A549 (cell line): ENCODE results near the gene EXOSC6. TPM values are rescaled to one million over a fixed set of nuclear protein-coding genes. Genes with fewer than 3 reads are reported as not detected.
"Not testable (repeated sequence)": the region's sequence is repeated elsewhere in the genome, so short reads cannot be mapped to it uniquely, and the experiment has no call there.

Experiments used
- ATAC-seq, 2 experiments: fragments of 200-7000 bp in 1 of 2; fragments of >200 bp in 1 of 2; cut with Nextera tagmentation in 1 of 2; cut with Tn5 transposase in 1 of 2; 3 replicates each; pipeline versions ENCODE4 v1.8.0 to v1.9.1; 2018 to 2020; ENCODE audit warnings: mild to moderate bottlenecking in 1 of 2, moderate library complexity in 1 of 2
- CTCF ChIA-PET: fragments of 300-600 bp; sonication (Branson Sonifier 250); formaldehyde crosslinking; extraction: SDS; loops from one replicate; lab custom pipeline; 2021; ENCODE audit warnings: antibody characterized with exemption, inconsistent platforms; lab: Yijun Ruan, JAX
- POLR2A ChIA-PET: fragments of 350-600 bp; formaldehyde crosslinking; extraction: SDS; loops from one replicate; lab custom pipeline; 2021; ENCODE audit warnings: antibody characterized with exemption, inconsistent platforms; lab: Yijun Ruan, JAX
- DNase-seq, 2 experiments: peaks; one replicate each; pipeline versions ENCODE4 v3.0.0 to v3.0.0-alpha.2; 2011 to 2016; ENCODE audit warnings: low read depth in 1 of 2, low spot score in 1 of 2
- FAIRE-seq: peaks from 2 replicates; lab custom pipeline; 2011; peaks lifted over from hg19 to GRCh38; lab: Jason Lieb, UNC
- H3K27ac ChIP-seq, 2 experiments: fragments of >200 bp; sonication (Bioruptor Twin); formaldehyde crosslinking; 3 replicates each; pipeline ENCODE4 v1.5.1; 2016 to 2017
- H3K4me1 ChIP-seq: fragments of >200 bp; sonication (Bioruptor Twin); formaldehyde crosslinking; 3 replicates; pipeline ENCODE4 v1.6.1; 2016
- H3K4me2 ChIP-seq: fragments of >200 bp; sonication (Bioruptor Twin); formaldehyde crosslinking; 3 replicates; pipeline ENCODE4 v1.6.1; 2016
- H3K4me3 ChIP-seq: fragments of >200 bp; sonication (Bioruptor Twin); formaldehyde crosslinking; 3 replicates; pipeline ENCODE4 v1.5.1; 2016
- H3K9me3 ChIP-seq: fragments of >200 bp; sonication (Bioruptor Twin); formaldehyde crosslinking; 3 replicates; pipeline ENCODE4 v1.6.1; 2016
- WGBS: methylation state at CpG from one replicate; pipeline ENCODE4 v1.1.6; 2017; ENCODE audit errors: missing lambda C conversion rate; 5-methylcytosine and 5-hydroxymethylcytosine counted together
- polyA plus RNA-seq, 4 experiments: library from polyadenylated mRNA; depleted of rRNA in 3 of 4; stranded (reverse); fragments of >200 nt; fragmentation: RNase III in 1 of 4; extraction: RNeasy Plus Mini Kit Qiagen cat#74134 plus additional on column Dnase treatment in 1 of 4; gene quantifications; 2 replicates in 3 of 4; 3 replicates in 1 of 4; pipeline ENCODE4 v1.2.3, GENCODE V29; 2011 to 2017
- small RNA-seq, 6 experiments: library from RNA; depleted of rRNA; stranded (forward); fragments of <200 nt; gene quantifications; one replicate each; pipeline ENCODE3, GENCODE V24; 2012

The EXOSC6 gene
- polyA plus RNA-seq, 2 of the 4 experiments (the other 2 are of a cell fraction): 12.2 to 15.0 TPM

DNA sequence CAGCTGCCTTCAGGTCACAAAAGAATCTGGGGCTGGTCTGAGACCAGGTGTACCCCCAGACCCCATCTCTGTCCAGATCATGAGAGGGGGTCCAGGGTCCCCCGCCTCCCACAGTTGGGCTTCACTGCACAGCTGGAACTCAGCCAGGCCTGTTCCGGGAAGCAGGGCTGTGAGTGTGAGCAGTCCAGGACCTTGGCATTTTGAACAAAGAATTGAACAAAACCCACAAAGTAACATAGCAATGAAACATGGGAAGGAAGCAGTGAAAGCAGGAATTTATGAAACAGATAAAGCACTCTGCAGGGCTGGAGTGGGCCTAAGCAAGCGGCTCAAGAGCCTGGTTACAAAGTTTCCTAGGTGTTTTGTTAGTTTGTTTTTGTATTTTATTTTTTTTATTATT, 53.1 kb downstream of the EXOSC6 start:
- DNase-seq, H3K4me3 ChIP-seq, H3K4me2 ChIP-seq, POLR2A ChIA-PET, FAIRE-seq, H3K9me3 ChIP-seq, H3K4me1 ChIP-seq, ATAC-seq, H3K27ac ChIP-seq, CTCF ChIA-PET: not testable (repeated sequence)
- WGBS: 79% methylated on average over 3 of the region's 3 CpGs

DNA sequence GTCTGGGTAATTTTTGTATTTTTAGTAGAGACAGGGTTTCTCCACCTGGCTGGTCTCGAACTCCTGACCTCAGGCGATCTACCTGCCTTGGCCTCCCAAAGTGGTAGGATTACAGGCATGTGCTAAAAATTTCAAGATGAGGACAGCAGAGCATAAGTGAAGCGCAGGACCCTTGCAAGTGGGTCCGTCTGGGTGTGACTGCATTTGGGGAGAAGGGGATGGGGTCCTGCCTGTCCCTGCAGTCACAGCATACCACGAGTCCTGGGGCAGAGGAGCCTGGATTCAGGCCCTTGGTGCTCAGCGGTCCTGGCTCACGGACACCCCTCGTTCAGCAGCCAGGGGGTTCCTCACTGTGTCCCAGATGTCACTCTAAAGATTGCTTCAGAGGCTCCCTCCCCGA, 53.5 kb downstream of the EXOSC6 start:
- H3K27ac ChIP-seq, H3K9me3 ChIP-seq, H3K4me1 ChIP-seq, H3K4me3 ChIP-seq, CTCF ChIA-PET, H3K4me2 ChIP-seq, ATAC-seq, POLR2A ChIA-PET, DNase-seq, FAIRE-seq: not testable (repeated sequence)
- 84% methylated on average over 9 of the region's 9 CpGs for WGBS

DNA sequence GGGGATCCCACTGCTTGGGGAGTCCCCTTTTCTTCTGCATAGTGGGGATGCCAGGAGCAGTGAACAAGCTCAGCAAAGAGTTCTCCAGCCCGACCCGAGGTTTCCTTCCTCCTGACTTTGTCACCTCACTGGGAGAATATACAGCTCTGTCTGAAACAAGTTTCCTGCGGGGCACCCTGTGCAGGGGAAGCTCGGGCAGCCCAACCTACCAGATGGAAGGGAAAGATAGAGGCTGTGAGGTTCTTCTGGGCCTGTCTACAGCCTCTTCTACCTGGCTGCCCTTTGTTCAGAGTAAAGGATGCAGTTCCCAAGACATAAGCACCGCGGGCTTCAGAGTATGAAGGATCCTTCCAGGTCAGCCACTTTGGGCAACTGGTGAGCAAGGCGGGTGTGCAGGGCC, 54.1 kb downstream of the EXOSC6 start:
- H3K4me1 ChIP-seq, H3K4me3 ChIP-seq, H3K9me3 ChIP-seq, POLR2A ChIA-PET, H3K27ac ChIP-seq, FAIRE-seq, CTCF ChIA-PET, H3K4me2 ChIP-seq, DNase-seq: not testable (repeated sequence)
- ATAC-seq: peak; percentile 37 to 43; a peak in 4 of 6 replicates
- 85% methylated on average over 7 of the region's 7 CpGs for WGBS

Small RNA genes lying within 50 kb of the gene (small RNA-seq; reads per million reads assigned to genes)
- gene AC009060.2: 0 reads per million in 6 experiments
- 0 to 0.04 (median 0) reads per million in 6 experiments for gene RN7SL279P

Other genes starting within 250 kb of the EXOSC6 start
- gene PDPR, start 137.6 kb downstream of the EXOSC6 start, polyA plus RNA-seq (2011; rRNA removed): 25.6 and 30.6 TPM in 2 replicates
- gene PDPR, start 137.6 kb downstream of the EXOSC6 start, polyA plus RNA-seq (2017; fragmentation: RNase III; extraction: RNeasy Plus Mini Kit Qiagen cat#74134 plus additional on column Dnase treatment): 13.1 to 13.7 TPM (median 13.4 TPM) in 3 replicates
- 0.13 and 0.16 TPM in 2 replicates for gene CLEC18C, start 78.2 kb downstream of the EXOSC6 start, polyA plus RNA-seq (2011; rRNA removed)
- gene CLEC18C, start 78.2 kb downstream of the EXOSC6 start, polyA plus RNA-seq (2017; fragmentation: RNase III; extraction: RNeasy Plus Mini Kit Qiagen cat#74134 plus additional on column Dnase treatment): 0.09 to 0.18 TPM (median 0.15 TPM) in 3 replicates
- gene AARS1, start 37.6 kb upstream of the EXOSC6 start, polyA plus RNA-seq (2011; rRNA removed): 325 and 344 TPM in 2 replicates
- 123 to 137 TPM (median 134 TPM) in 3 replicates for gene AARS1, start 37.6 kb upstream of the EXOSC6 start, polyA plus RNA-seq (2017; fragmentation: RNase III; extraction: RNeasy Plus Mini Kit Qiagen cat#74134 plus additional on column Dnase treatment)
- 50.6 and 59.4 TPM in 2 replicates for gene DDX19B, start 47.2 kb upstream of the EXOSC6 start, polyA plus RNA-seq (2011; rRNA removed)
- gene DDX19B, start 47.2 kb upstream of the EXOSC6 start, polyA plus RNA-seq (2017; fragmentation: RNase III; extraction: RNeasy Plus Mini Kit Qiagen cat#74134 plus additional on column Dnase treatment): 26.9 to 27.2 TPM (median 27.0 TPM) in 3 replicates
- 40.4 and 41.9 TPM in 2 replicates for gene DDX19A, start 95.0 kb upstream of the EXOSC6 start, polyA plus RNA-seq (2011; rRNA removed)
- 41.3 to 46.2 TPM (median 43.8 TPM) in 3 replicates for gene DDX19A, start 95.0 kb upstream of the EXOSC6 start, polyA plus RNA-seq (2017; fragmentation: RNase III; extraction: RNeasy Plus Mini Kit Qiagen cat#74134 plus additional on column Dnase treatment)
- 11.1 and 14.4 TPM in 2 replicates for gene ST3GAL2, start 187.2 kb upstream of the EXOSC6 start, polyA plus RNA-seq (2011; rRNA removed)
- 13.8 to 16.3 TPM (median 15.5 TPM) in 3 replicates for gene ST3GAL2, start 187.2 kb upstream of the EXOSC6 start, polyA plus RNA-seq (2017; fragmentation: RNase III; extraction: RNeasy Plus Mini Kit Qiagen cat#74134 plus additional on column Dnase treatment)
- gene FCSK, start 202.7 kb upstream of the EXOSC6 start, polyA plus RNA-seq (2011; rRNA removed): 5.7 and 9.3 TPM in 2 replicates
- 6.0 to 7.7 TPM (median 6.8 TPM) in 3 replicates for gene FCSK, start 202.7 kb upstream of the EXOSC6 start, polyA plus RNA-seq (2017; fragmentation: RNase III; extraction: RNeasy Plus Mini Kit Qiagen cat#74134 plus additional on column Dnase treatment)